Left lung (tissue), 10 donors: ENCODE results near the gene CILP2. TPM values are rescaled to one million over a fixed set of nuclear protein-coding genes. Genes with fewer than 3 reads are reported as not detected.

Source experiments
- ATAC-seq: fragments of 200-7000 bp; cut with Tn5 transposase; one replicate; pipeline ENCODE4 v1.9.1; 2020; ENCODE audit warnings: moderate library complexity
- DNase-seq, 4 donors: peaks; one replicate each; pipeline ENCODE4 v3.0.0-alpha.2; 2013 to 2020
- H3K27ac ChIP-seq, 2 donors: fragments of 200-600 bp; sonication (generic) in 1 of 2; one replicate each; pipeline versions ENCODE4 v1.5.0 to v1.8.0; 2020 to 2021
- H3K27me3 ChIP-seq, 2 donors: fragments of 200-600 bp; sonication (generic) in 1 of 2; one replicate each; pipeline versions ENCODE4 v1.5.0 to v1.8.0; 2020 to 2021
- H3K36me3 ChIP-seq, 2 donors: fragments of 200-600 bp; sonication (generic) in 1 of 2; one replicate each; pipeline versions ENCODE4 v1.5.0 to v1.8.0; 2020 to 2021
- H3K4me1 ChIP-seq, 2 donors: fragments of 200-600 bp; one replicate each; pipeline ENCODE4 v1.8.0; 2021
- H3K4me3 ChIP-seq, 2 donors: fragments of 200-600 bp; sonication (generic) in 1 of 2; one replicate each; pipeline versions ENCODE4 v1.5.0 to v1.8.0; 2020 to 2021; ENCODE audit warnings: mild to moderate bottlenecking in 1 of 2
- H3K9me3 ChIP-seq, 2 donors: fragments of 200-600 bp; sonication (generic) in 1 of 2; one replicate each; pipeline versions ENCODE4 v1.5.0 to v1.8.0; 2020 to 2021
- intact Hi-C, 2 donors: fragments of 100-400 bp; cut with DNase I; formaldehyde crosslinking; loops; one replicate each; pipeline versions ENCODE4 v1.11.2 to v1.14.2; 2022
- polyA plus RNA-seq, 6 donors: library from polyadenylated mRNA; unstranded; fragments of 120-200 nt; gene quantifications; one replicate each; pipeline ENCODE4 v1.2.1, GENCODE V29; 2013; ENCODE audit not compliant: insufficient read length in 6 of 6
- total RNA-seq, 2 donors: library from RNA; stranded (reverse); fragmentation: NEBNext Ultra II Directional; extraction: Animal tissue kit (Norgen Biotek cat#: 25700); gene quantifications; one replicate each; pipeline ENCODE4 v1.2.1, GENCODE V29; 2021
- TF ChIP-seq, protein P1 (sequence below), 2 donors: fragments of 200-600 bp; sonication (generic) in 1 of 2; IDR thresholded peaks; one replicate each; pipeline versions ENCODE4 v1.5.0 to v1.8.0; 2021; ENCODE audit warnings: antibody characterized with exemption in 2 of 2
- donor health status: DM: no; HTN: yes; CAD: no.
- donor health status: DM: no; HTN: no; CAD: no.

The CILP2 gene
- total and polyA plus RNA-seq, 8 donors, result 0.14 to 17.8 (median 0.25) TPM

DNA sequence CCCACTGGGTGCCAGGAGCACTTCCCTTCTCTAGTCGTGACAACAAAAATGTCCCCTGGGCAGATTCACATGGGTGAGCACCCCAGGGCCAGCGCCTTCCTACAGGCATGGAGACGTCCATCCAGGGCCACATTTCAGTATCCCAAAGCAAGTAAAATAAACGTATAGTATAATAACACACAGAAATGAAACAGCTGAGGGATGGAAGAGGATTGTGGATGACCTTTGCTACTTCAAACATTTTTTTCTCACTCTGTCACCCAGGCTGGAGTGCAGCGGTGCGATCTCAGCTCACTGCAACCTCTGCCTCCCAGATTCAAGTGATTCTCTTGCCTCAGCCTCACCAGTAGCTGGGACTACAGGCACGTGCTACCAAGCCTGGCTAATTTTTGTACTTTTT, 28.2 kb downstream of the CILP2 start:
- Histone ChIP-seq H3K4me1 (no peaks in the 10 kb centered on the region), H3K36me3 (peaks cover 0 to 7% of the 10 kb centered on the region in 2 donors), H3K27me3 (no peaks in the 10 kb centered on the region), H3K27ac (no peak overlapping the region), H3K9me3 (no peaks in the 10 kb centered on the region), H3K4me3 (no peak overlapping the region)
- TF ChIP-seq, protein P1, sequence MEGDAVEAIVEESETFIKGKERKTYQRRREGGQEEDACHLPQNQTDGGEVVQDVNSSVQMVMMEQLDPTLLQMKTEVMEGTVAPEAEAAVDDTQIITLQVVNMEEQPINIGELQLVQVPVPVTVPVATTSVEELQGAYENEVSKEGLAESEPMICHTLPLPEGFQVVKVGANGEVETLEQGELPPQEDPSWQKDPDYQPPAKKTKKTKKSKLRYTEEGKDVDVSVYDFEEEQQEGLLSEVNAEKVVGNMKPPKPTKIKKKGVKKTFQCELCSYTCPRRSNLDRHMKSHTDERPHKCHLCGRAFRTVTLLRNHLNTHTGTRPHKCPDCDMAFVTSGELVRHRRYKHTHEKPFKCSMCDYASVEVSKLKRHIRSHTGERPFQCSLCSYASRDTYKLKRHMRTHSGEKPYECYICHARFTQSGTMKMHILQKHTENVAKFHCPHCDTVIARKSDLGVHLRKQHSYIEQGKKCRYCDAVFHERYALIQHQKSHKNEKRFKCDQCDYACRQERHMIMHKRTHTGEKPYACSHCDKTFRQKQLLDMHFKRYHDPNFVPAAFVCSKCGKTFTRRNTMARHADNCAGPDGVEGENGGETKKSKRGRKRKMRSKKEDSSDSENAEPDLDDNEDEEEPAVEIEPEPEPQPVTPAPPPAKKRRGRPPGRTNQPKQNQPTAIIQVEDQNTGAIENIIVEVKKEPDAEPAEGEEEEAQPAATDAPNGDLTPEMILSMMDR (IDR thresholded peaks at IDR 0.05), result no peak
- DNase-seq (no peak), ATAC-seq (no peak)
- intact Hi-C loops, result no loop called here

DNA sequence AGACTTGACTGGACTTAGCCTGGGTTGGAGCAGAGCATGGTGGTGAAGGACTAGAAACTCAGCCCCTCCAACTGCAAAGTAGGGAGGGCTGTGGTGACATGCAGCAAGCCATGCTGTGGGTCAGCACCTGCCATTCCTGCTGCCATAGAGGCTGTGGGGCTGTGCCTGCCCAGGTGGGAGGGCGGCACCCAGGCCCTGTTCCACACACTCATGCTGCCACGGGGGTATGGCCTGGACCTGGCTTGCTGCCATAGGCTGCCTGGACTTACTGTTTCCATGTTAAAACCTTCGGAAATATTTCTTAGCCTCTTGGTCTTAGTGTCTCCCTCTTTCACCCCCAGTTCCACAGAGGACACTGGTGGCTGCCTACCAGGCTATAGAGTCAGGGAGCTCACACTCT, 29.3 kb downstream of the CILP2 start:
- H3K4me3 ChIP-seq, result no peak overlapping the region
- H3K4me1 ChIP-seq, result no peaks in the 10 kb centered on the region
- peaks cover 0 to 7% of the 10 kb centered on the region in 2 donors for H3K36me3 ChIP-seq
- H3K27me3 ChIP-seq, result no peaks in the 10 kb centered on the region
- intact Hi-C loops, result no loop called here
- no peaks in the 10 kb centered on the region for H3K9me3 ChIP-seq
- DNase-seq (no peak), ATAC-seq (no peak)
- TF ChIP-seq, protein P1 (IDR thresholded peaks at IDR 0.05), result no peak
- no peak overlapping the region for H3K27ac ChIP-seq

DNA sequence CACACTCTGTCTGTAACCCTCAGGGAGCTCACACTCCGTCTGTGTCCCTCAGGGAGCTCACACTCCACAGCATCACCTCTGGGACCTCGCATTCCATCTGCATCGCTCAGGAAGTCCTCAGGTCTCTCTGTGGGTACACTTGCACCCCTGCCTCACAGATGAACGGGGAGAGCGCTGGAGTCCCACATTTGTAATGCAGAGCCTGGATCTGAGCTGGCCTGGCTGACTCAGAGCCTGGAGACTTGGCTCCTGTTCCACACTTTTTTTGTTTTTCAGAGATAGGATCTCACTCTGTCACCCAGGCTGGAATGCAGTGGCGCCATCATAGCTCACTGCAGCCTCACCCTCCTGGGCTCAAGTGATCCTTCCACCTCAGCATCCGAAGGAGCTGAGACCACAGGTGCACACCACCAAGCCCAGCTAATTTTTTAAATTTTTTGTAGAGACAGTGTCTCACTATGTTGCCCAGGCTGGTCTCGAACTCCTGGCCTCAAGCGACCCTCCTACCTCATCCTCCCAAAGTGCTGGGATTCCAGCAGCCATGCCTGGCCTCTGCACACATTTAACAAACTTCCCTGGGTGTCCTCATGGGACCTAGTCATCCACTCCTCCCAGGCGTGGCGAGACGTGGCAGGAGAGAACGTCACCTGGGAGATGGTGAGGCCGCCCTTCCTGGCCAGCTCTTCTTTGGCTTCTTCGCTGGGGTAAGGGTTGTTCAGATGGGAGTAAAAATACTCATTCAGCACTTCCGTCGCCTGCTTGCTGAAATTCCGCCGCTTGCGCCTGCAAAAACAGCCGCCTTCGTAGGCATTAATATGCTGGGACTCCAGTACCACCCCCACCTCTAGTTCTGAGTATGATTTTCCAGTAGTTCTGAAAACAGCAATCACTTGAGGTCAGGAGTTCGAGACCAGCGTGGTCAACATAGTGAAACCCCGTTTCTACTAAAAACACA, 31.0 kb downstream of the CILP2 start:
- Histone ChIP-seq H3K36me3 (peaks cover 0 to 7% of the 10 kb centered on the region in 2 donors), H3K4me3 (no peak overlapping the region), H3K27ac (no peak overlapping the region), H3K27me3 (no peaks in the 10 kb centered on the region), H3K9me3 (no peaks in the 10 kb centered on the region), H3K4me1 (no peaks in the 10 kb centered on the region)
- TF ChIP-seq, protein P1 (IDR thresholded peaks at IDR 0.05), result no peak
- DNase-seq (no peak), ATAC-seq (no peak)
- intact Hi-C loops, result no loop called here

DNA sequence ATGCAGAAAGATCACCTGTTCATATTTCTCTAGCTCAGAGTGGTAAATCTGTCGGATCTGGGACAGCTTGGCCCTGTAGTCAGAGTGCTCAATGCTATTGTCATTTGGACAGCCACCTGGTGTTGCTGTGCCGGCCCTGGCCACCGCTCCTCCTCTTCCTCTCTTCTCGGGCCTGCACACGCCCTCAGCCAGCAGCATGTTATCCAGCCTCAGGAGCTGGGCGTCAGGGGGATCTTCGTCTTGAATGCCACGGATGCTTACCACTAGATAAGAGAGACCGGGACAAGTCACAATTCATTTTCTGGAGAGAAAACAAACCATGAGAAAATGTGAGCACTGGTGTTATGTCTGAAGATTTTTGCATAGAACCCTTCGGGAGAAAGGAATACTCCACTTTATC, 32.5 kb downstream of the CILP2 start:
- no peaks in the 10 kb centered on the region for H3K27me3 ChIP-seq
- H3K4me1 ChIP-seq, result no peaks in the 10 kb centered on the region
- TF ChIP-seq, protein P1 (IDR thresholded peaks at IDR 0.05), result no peak
- no peak overlapping the region for H3K27ac ChIP-seq
- peaks cover 0 to 7% of the 10 kb centered on the region in 2 donors for H3K36me3 ChIP-seq
- ATAC-seq (no peak), DNase-seq (no peak)
- no peaks in the 10 kb centered on the region for H3K9me3 ChIP-seq
- intact Hi-C loops, result no loop called here
- H3K4me3 ChIP-seq, result no peak overlapping the region

DNA sequence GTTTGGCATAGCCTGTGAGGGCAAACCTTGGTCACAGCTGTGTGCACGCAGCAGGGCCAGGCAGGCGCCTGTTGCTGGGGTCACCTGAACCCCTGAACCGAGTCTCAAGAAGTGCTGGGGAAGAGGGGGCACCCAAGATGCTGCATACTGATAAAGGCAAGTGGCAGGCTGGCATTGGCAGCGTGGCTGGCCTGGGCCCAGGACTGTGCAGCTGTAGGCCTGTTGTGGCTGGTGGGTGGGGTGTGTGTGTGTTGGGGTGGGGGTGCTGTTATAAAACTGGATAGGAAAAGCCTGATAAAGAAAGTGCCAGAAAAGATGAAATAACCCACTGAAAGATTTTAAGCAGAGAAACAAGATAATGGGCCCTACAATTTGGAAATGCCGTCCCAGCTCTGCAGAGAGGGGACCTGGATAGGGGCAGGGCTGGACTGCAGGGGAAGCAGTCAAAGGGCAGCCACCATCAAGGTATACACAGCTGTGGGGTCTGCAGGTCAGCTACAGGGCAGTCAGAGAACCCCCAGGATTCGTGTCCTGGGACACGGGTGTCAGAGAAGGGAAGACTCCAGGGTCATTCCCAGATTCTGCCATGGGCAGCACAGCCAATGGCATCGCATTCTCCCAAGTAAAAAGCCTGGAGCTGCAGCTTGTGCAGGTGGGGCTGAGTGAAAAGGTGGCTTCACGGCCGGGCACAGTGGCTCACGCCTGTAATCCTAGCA, 33.2 kb downstream of the CILP2 start:
- H3K9me3 ChIP-seq, result no peaks in the 10 kb centered on the region
- H3K36me3 ChIP-seq, result peaks cover 0 to 7% of the 10 kb centered on the region in 2 donors
- TF ChIP-seq, protein P1 (IDR thresholded peaks at IDR 0.05), result no peak
- no peak overlapping the region for H3K4me3 ChIP-seq
- DNase-seq (no peak), ATAC-seq (no peak)
- intact Hi-C loops, result no loop called here
- no peak overlapping the region for H3K27ac ChIP-seq
- H3K27me3 ChIP-seq, result no peaks in the 10 kb centered on the region
- no peaks in the 10 kb centered on the region for H3K4me1 ChIP-seq
